Chondrocyte (in vitro differentiated cells): ENCODE measurements around the gene CFAP298. TPM values are rescaled to one million over a fixed set of nuclear protein-coding genes. Genes with fewer than 3 reads are reported as not detected.
"Not testable (repeated sequence)": the region's sequence is repeated elsewhere in the genome, so short reads cannot be mapped to it uniquely, and the experiment has no call there.

Experiments
- DNase-seq: peaks from one replicate; pipeline ENCODE4 v3.0.0; 2021; ENCODE audit warnings: mixed read lengths, low spot score
- H3K27ac Mint-ChIP-seq: one replicate; pipeline ENCODE4 v1.8.0; 2021; ENCODE audit warnings: mild to moderate bottlenecking, moderate library complexity, mixed read lengths; ENCODE audit not compliant: unreplicated experiment
- H3K27me3 Mint-ChIP-seq: 2 replicates; pipeline ENCODE4 v1.8.0; 2021; ENCODE audit warnings: low read depth, mixed read lengths
- H3K36me3 Mint-ChIP-seq: 2 replicates; pipeline ENCODE4 v1.8.0; 2021; ENCODE audit warnings: low read depth, mixed read lengths
- H3K4me1 Mint-ChIP-seq: 2 replicates; pipeline ENCODE4 v1.8.0; 2021; ENCODE audit warnings: low read depth, mild to moderate bottlenecking, mixed read lengths
- H3K4me3 Mint-ChIP-seq: one replicate; pipeline ENCODE4 v1.8.0; 2021; ENCODE audit warnings: mild to moderate bottlenecking, moderate library complexity, mixed read lengths; ENCODE audit not compliant: unreplicated experiment
- H3K9me3 Mint-ChIP-seq: 2 replicates; pipeline ENCODE4 v1.8.0; 2021; ENCODE audit warnings: low read depth, mixed read lengths
- CTCF ChIP-seq: fragments of 200-600 bp; sonication (generic); IDR thresholded peaks from 2 replicates; pipeline ENCODE4 v1.5.0; 2021; ENCODE audit warnings: antibody characterized with exemption, mild to moderate bottlenecking, moderate library complexity
- long read RNA-seq: library from polyadenylated mRNA; stranded (forward); transcript quantifications from one replicate; pipeline ENCODE4 v2.0.0, GENCODE V29; 2021
- total RNA-seq: library from RNA; stranded (reverse); gene quantifications from 3 replicates; pipeline ENCODE4 v1.2.1, GENCODE V29; 2021

CFAP298 gene
- 23.4 to 28.0 TPM (median 25.3 TPM) in 3 replicates for total RNA-seq
- long read RNA-seq, transcript CFAP298-201 (7 exons, 1,692 nt) = major isoform, 30 of 53 reads
- long read RNA-seq, partial matches to known transcripts = 16 of 53 reads
- long read RNA-seq, other reads (novel, unspliced or antisense) = 3 of 53 reads

GRCh38 chr21:32612075-32612998 lies at the start of gene CFAP298:
Gene CFAP298, minus strand, starts transcription at chr21:32612377. Its CDS starts 134 bp downstream, at chr21:32612243.
- peak within 1 kb of the TSS; percentile 97 for H3K4me3 Mint-ChIP-seq
- DNase-seq = peak; percentile 96
- peaks cover 7% of the 10 kb centered on the region for H3K36me3 Mint-ChIP-seq
- peaks cover 11% of the 10 kb centered on the region for H3K4me1 Mint-ChIP-seq
- no peaks in the 10 kb centered on the region for H3K9me3 Mint-ChIP-seq
- no peak for TF ChIP-seq CTCF
- peak within 1 kb of the TSS; percentile 97 for H3K27ac Mint-ChIP-seq
- peaks cover 6% of the 10 kb centered on the region for H3K27me3 Mint-ChIP-seq

- not testable (repeated sequence) for H3K27me3 Mint-ChIP-seq, H3K27ac Mint-ChIP-seq, H3K4me1 Mint-ChIP-seq, H3K4me3 Mint-ChIP-seq, DNase-seq
- Mint-ChIP-seq H3K36me3 (peaks cover 36% of the 10 kb centered on the region), H3K9me3 (peaks cover 17% of the 10 kb centered on the region)
Measured at GRCh38 chr21:32661026-32661782, 49.0 kb upstream of the CFAP298 start.

- Mint-ChIP-seq H3K4me1 (no peaks in the 10 kb centered on the region), H3K36me3 (peaks cover 15% of the 10 kb centered on the region), H3K9me3 (no peaks in the 10 kb centered on the region), H3K27ac (no peak overlapping the region), H3K4me3 (no peak overlapping the region), H3K27me3 (no peaks in the 10 kb centered on the region)
- no peak for TF ChIP-seq CTCF
- DNase-seq = no peak
Measured at GRCh38 chr21:32658524-32658923, 46.3 kb upstream of the CFAP298 start.

GRCh38 chr21:32653326-32653901 lies 41.2 kb upstream of the CFAP298 start:
- DNase-seq = no peak
- Mint-ChIP-seq H3K36me3 (peaks cover 12% of the 10 kb centered on the region), H3K9me3 (no peaks in the 10 kb centered on the region), H3K4me3 (no peak overlapping the region), H3K27me3 (no peaks in the 10 kb centered on the region), H3K27ac (no peak overlapping the region), H3K4me1 (peaks cover 6% of the 10 kb centered on the region)
- TF ChIP-seq CTCF = peak; percentile 76

- no peak for DNase-seq
- H3K4me3 Mint-ChIP-seq = no peak overlapping the region
- no peaks in the 10 kb centered on the region for H3K27me3 Mint-ChIP-seq
- no peak overlapping the region for H3K27ac Mint-ChIP-seq
- no peak for TF ChIP-seq CTCF
- H3K4me1 Mint-ChIP-seq = peaks cover 4% of the 10 kb centered on the region
- no peaks in the 10 kb centered on the region for H3K9me3 Mint-ChIP-seq
- peaks cover 8% of the 10 kb centered on the region for H3K36me3 Mint-ChIP-seq
Measured at GRCh38 chr21:32648165-32648564, 36.0 kb upstream of the CFAP298 start.
